ENCODE measurements around the gene SEMA6C.
A peak's percentile ranks its signal among the peaks of the same experiment; 100 is the strongest.

The SEMA6C gene

DNA sequence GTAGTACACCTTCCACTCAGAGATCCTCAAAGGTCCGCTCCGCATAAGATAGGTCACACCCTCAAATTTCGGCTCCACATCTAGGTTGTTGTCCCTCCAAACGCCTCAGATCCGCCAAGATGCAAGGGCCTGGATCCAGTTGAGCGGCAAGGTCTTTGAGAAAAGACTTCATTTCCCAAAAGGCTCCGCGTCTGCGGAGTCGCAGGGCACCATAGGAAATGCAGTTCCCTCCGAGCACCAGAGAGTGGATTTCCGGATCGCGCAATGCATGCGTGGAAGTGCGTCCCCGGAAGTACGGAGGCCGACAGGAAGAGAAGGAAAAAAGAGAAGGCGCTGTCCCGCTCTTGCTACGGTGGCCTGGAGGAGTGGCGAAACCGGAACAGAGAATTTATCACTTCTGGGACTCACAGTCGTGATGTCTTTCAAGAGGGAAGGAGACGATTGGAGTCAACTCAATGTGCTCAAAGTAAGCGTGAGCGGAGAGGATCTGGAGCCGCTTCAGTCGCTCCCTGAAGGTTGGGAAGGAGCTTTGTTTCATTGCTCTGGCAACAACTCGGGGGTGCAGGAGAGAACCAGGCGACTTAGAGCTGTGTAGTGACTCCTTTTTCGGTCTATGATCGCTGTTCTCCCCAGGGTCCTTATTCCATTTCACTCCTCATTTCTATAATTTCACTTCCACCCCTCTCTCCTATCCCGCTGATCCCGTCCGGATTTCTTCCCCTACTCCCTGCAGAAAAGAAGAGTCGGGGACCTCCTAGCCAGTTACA lies 19.5 kb upstream of the SEMA6C start, which contains the start of the genes LYSMD1 and SCNM1 (continued):
- TF ChIP-seq, protein P1, sequence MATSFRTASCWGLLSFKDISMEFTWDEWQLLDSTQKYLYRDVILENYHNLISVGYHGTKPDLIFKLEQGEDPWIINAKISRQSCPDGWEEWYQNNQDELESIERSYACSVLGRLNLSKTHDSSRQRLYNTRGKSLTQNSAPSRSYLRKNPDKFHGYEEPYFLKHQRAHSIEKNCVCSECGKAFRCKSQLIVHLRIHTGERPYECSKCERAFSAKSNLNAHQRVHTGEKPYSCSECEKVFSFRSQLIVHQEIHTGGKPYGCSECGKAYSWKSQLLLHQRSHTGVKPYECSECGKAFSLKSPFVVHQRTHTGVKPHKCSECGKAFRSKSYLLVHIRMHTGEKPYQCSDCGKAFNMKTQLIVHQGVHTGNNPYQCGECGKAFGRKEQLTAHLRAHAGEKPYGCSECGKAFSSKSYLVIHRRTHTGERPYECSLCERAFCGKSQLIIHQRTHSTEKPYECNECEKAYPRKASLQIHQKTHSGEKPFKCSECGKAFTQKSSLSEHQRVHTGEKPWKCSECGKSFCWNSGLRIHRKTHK (tag by site-specific recombination; IDR thresholded peaks at IDR 0.05), result no peak
- TF ChIP-seq ZBTB11 (tag by site-specific recombination; conservative IDR thresholded peaks at IDR 0.05; ENCODE audit: low read depth) (peak; percentile 97), RBAK (tag by site-specific recombination; IDR thresholded peaks at IDR 0.05) (no peak), GLIS1 (tag by site-specific recombination; IDR thresholded peaks at IDR 0.05) (no peak), ZNF211 (tag by site-specific recombination; IDR thresholded peaks at IDR 0.05; ENCODE audit: low read depth) (no peak), ZSCAN16 (tag by site-specific recombination; IDR thresholded peaks at IDR 0.05) (no peak), ZNF341 (tag by site-specific recombination; IDR thresholded peaks at IDR 0.05; ENCODE audit: low read depth) (peak; percentile 19), ZNF324 (tag by site-specific recombination; IDR thresholded peaks at IDR 0.05) (0 out of 2 replicates have a peak, but pooled peaks have one; percentile 3), IKZF3 (tag by site-specific recombination; IDR thresholded peaks at IDR 0.05) (peak; percentile 93), ZNF16 (tag by site-specific recombination; IDR thresholded peaks at IDR 0.05; ENCODE audit: low read depth) (no peak), ZFP69B (tag by site-specific recombination; IDR thresholded peaks at IDR 0.05) (no peak), ZXDB (tag by site-specific recombination; IDR thresholded peaks at IDR 0.05) (peak; percentile 86), ZNF626 (tag by site-specific recombination; IDR thresholded peaks at IDR 0.05) (no peak), ZBTB7A (tag by site-specific recombination; IDR thresholded peaks at IDR 0.05; ENCODE audit: low read depth) (no peak), ZNF169 (tag by site-specific recombination; IDR thresholded peaks at IDR 0.05) (no peak), PRDM1 (tag by site-specific recombination; IDR thresholded peaks at IDR 0.05) (peak; percentile 84), ZNF23 (tag by site-specific recombination; IDR thresholded peaks at IDR 0.05; ENCODE audit: borderline replicate concordance) (no peak), ZNF223 (tag by site-specific recombination; IDR thresholded peaks at IDR 0.05) (no peak), ZNF555 (tag by site-specific recombination; conservative IDR thresholded peaks at IDR 0.05) (no peak), ZNF580 (tag by site-specific recombination; IDR thresholded peaks at IDR 0.05) (peak; percentile 85), ZNF366 (tag by site-specific recombination; conservative IDR thresholded peaks at IDR 0.05) (peak; percentile 96), PBX3 (CRISPR knock-in tag; IDR thresholded peaks at IDR 0.05) (no peak), ZFHX2 (tag by site-specific recombination; conservative IDR thresholded peaks at IDR 0.05) (no peak), ZNF19 (tag by site-specific recombination; IDR thresholded peaks at IDR 0.05; ENCODE audit: low read depth) (no peak), ZNF140 (tag by site-specific recombination; IDR thresholded peaks at IDR 0.05) (no peak), ZNF621 (tag by site-specific recombination; IDR thresholded peaks at IDR 0.05) (no peak), ZNF114 (tag by site-specific recombination; IDR thresholded peaks at IDR 0.05) (no peak)
- TF ChIP-seq, protein P2, sequence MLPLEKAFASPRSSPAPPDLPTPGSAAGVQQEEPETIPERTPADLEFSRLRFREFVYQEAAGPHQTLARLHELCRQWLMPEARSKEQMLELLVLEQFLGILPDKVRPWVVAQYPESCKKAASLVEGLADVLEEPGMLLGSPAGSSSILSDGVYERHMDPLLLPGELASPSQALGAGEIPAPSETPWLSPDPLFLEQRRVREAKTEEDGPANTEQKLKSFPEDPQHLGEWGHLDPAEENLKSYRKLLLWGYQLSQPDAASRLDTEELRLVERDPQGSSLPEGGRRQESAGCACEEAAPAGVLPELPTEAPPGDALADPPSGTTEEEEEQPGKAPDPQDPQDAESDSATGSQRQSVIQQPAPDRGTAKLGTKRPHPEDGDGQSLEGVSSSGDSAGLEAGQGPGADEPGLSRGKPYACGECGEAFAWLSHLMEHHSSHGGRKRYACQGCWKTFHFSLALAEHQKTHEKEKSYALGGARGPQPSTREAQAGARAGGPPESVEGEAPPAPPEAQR (tag by site-specific recombination; IDR thresholded peaks at IDR 0.05), result no peak
- TF ChIP-seq, protein P3, sequence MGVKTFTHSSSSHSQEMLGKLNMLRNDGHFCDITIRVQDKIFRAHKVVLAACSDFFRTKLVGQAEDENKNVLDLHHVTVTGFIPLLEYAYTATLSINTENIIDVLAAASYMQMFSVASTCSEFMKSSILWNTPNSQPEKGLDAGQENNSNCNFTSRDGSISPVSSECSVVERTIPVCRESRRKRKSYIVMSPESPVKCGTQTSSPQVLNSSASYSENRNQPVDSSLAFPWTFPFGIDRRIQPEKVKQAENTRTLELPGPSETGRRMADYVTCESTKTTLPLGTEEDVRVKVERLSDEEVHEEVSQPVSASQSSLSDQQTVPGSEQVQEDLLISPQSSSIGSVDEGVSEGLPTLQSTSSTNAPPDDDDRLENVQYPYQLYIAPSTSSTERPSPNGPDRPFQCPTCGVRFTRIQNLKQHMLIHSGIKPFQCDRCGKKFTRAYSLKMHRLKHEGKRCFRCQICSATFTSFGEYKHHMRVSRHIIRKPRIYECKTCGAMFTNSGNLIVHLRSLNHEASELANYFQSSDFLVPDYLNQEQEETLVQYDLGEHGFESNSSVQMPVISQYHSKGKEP (tag by site-specific recombination; IDR thresholded peaks at IDR 0.05), result peak; percentile 56; the same call in 1 of the 2 replicates
- TF ChIP-seq, protein P4, sequence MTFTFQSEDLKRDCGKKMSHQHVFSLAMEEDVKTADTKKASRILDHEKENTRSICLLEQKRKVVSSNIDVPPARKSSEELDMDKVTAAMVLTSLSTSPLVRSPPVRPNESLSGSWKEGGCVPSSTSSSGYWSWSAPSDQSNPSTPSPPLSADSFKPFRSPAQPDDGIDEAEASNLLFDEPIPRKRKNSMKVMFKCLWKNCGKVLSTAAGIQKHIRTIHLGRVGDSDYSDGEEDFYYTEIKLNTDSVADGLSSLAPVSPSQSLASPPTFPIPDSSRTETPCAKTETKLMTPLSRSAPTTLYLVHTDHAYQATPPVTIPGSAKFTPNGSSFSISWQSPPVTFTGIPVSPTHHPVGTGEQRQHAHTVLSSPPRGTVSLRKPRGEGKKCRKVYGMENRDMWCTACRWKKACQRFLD (tag by site-specific recombination; IDR thresholded peaks at IDR 0.05), result no peak
